Urinary bladder (tissue), 4 donors: ENCODE data around the gene TRERF1. TPM values are rescaled to one million over a fixed set of nuclear protein-coding genes. Genes with fewer than 3 reads are reported as not detected.
"Not testable (repeated sequence)": the region's sequence is repeated elsewhere in the genome, so short reads cannot be mapped to it uniquely, and the experiment has no call there.

Experiments
- DNase-seq: peaks from one replicate; pipeline ENCODE4 v3.0.0-alpha.2; 2015; ENCODE audit errors: extremely low spot score
- H3K27ac ChIP-seq: one replicate; pipeline ENCODE4 v1.5.1; 2013; ENCODE audit warnings: low read depth, mild to moderate bottlenecking, moderate library complexity
- H3K36me3 ChIP-seq: one replicate; pipeline ENCODE4 v1.6.1; 2013; ENCODE audit warnings: mild to moderate bottlenecking, moderate library complexity; ENCODE audit not compliant: insufficient read depth
- H3K4me1 ChIP-seq: one replicate; pipeline ENCODE4 v1.6.1; 2013; ENCODE audit warnings: mild to moderate bottlenecking, moderate library complexity; ENCODE audit not compliant: insufficient read depth
- H3K4me3 ChIP-seq: one replicate; pipeline ENCODE4 v1.5.1; 2013; ENCODE audit warnings: low read depth, low read length
- WGBS: extraction: QIAGEN DNeasy Blood & Tissue Kit; methylation state at CpG from one replicate; pipeline ENCODE4 v1.1.7; 2013; 5-methylcytosine and 5-hydroxymethylcytosine counted together
- polyA plus RNA-seq: library from polyadenylated mRNA; stranded (reverse); fragments of 200-250 nt; gene quantifications from one replicate; pipeline ENCODE4 v1.2.3, GENCODE V29; 2013
- total RNA-seq: library from RNA; depleted of rRNA; stranded (reverse); fragments of >200 nt; gene quantifications from one replicate; pipeline ENCODE4 v1.2.3, GENCODE V29; 2014
- donor health status: healthy with polysubstance abuse.
- donor health status: healthy.

Gene TRERF1, protein sequence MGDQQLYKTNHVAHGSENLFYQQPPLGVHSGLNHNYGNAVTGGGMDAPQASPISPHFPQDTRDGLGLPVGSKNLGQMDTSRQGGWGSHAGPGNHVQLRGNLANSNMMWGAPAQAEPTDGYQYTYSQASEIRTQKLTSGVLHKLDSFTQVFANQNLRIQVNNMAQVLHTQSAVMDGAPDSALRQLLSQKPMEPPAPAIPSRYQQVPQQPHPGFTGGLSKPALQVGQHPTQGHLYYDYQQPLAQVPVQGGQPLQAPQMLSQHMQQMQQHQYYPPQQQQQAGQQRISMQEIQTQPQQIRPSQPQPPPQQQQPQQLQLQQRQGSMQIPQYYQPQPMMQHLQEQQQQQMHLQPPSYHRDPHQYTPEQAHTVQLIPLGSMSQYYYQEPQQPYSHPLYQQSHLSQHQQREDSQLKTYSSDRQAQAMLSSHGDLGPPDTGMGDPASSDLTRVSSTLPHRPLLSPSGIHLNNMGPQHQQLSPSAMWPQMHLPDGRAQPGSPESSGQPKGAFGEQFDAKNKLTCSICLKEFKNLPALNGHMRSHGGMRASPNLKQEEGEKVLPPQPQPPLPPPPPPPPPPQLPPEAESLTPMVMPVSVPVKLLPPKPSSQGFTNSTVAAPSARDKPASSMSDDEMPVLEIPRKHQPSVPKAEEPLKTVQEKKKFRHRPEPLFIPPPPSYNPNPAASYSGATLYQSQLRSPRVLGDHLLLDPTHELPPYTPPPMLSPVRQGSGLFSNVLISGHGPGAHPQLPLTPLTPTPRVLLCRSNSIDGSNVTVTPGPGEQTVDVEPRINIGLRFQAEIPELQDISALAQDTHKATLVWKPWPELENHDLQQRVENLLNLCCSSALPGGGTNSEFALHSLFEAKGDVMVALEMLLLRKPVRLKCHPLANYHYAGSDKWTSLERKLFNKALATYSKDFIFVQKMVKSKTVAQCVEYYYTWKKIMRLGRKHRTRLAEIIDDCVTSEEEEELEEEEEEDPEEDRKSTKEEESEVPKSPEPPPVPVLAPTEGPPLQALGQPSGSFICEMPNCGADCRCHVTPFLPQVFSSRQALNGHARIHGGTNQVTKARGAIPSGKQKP (N-terminal part only)
- total RNA-seq (12.1 TPM), polyA plus RNA-seq (7.9 TPM)

DNA sequence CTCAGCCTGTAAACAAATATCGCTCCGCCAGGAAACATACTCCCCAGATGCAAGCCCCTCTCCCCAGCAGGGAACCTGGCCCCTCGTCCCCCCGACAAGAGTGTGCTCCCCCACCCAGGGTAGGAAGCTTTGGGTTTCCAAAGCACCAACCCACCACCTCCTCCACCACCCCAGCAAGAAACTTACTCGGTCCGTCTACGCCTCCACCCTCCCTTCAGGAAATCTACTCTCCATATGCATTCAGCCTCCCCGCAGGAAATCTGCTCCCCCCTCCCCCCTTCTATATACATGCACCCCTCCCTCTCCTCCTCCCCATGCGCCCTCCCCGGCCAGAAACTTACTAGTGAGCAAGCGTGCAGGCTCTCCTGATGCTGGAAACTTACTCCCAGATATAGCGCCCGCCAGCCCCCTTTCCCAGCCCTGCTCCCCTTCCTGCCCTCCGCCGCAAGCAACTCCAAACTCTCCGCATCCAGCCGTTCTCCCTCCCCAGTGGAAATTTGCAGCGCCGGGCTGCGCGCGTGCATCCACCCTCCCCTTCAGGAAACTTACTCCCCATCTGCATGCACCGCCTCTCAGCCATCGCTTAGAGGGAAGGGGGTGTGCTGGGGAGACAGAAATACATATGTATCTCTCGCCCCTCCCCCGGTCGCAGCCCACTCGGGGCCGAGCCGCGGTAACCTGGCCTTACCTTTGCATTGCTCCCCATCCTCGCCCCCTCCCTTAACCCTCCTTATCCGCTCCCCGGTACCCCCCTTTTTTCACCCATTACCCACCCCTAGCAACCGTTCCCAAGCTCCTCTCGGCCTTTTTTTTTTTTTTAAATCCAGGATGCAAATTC is at the start of gene TRERF1:
Gene TRERF1, minus strand, starts transcription at position 594 of the 838 bp plus-strand sequence. CDS start 182,336 bp downstream, outside the sequence.
- no peaks in the 10 kb centered on the region for H3K4me1 ChIP-seq
- WGBS: 1% methylated on average over 36 of the region's 36 CpGs
- H3K4me3 ChIP-seq: peak within 1 kb of the TSS; percentile 66
- H3K27ac ChIP-seq: peak within 1 kb of the TSS; percentile 80
- no peaks in the 10 kb centered on the region for H3K36me3 ChIP-seq
- DNase-seq: peak; percentile 67

DNA sequence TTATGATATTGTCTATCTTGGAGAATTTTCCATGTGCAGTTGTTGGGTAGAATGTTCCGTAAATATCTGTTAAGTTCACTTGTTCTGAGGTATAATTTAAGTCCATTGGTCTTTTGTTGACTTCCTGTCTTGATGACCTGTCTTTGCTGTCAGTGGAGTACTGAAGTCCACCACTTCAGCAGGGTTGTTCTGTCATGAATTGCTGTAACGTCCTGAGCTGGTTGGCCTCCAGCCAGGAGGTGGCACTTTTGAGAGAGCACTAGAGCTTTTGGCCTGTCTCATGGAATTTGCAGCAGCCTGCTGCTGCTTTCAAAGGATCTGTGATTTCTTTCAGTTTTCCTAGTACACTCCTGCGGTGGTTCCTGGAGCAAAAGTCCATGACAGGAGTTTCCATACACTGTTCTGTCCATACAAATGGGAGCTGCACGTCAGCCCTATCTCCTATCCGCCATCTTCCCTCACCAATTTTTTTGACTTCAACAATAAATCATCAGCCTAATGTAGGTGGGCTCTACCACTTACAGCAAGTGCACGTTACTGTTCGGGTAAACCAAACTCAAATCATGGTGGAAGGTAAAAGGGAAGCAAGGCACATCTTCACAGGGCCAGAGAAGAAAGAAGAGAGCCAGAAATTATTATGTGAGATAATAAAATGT is 46.9 kb upstream of the TRERF1 start:
- WGBS: 82% methylated on average over 7 of the region's 7 CpGs
- Histone ChIP-seq H3K27ac (no peak overlapping the region), H3K36me3 (no peaks in the 10 kb centered on the region), H3K4me1 (no peaks in the 10 kb centered on the region), H3K4me3 (no peak overlapping the region)
- no peak for DNase-seq

- no peaks in the 10 kb centered on the region for H3K36me3 ChIP-seq
- no peaks in the 10 kb centered on the region for H3K4me1 ChIP-seq
- no peak overlapping the region for H3K4me3 ChIP-seq
- H3K27ac ChIP-seq: no peak overlapping the region
- WGBS: 91% methylated on average over 14 of the region's 14 CpGs
- DNase-seq: no peak
Measured at GRCh38 chr6:42493914-42494539, 42.3 kb upstream of the TRERF1 start.

GRCh38 chr6:42488129-42488528 is 36.4 kb upstream of the TRERF1 start:
- Histone ChIP-seq H3K4me1 (no peaks in the 10 kb centered on the region), H3K27ac (no peak overlapping the region), H3K36me3 (no peaks in the 10 kb centered on the region), H3K4me3 (no peak overlapping the region)
- no peak for DNase-seq
- 89% methylated on average over 2 of the region's 2 CpGs for WGBS

DNA sequence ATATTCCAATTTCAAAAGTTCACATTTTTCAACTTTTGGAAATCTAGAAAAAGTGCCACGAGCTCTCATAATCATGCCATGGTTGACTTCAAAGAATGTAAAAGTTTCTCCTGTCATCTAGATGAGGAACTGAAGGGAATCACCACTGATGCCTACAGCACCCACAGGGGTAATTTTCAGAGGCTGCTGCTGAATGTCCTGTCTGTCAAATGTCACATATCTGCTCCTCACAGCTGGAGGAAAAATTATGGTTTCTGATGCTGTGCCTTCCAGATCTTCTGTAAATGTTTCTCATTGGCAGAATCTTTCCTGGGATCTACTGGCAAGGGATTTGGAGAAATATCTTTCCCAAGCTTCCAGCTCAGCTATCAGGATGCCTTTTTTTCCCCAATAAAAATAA is 32.5 kb upstream of the TRERF1 start:
- H3K27ac ChIP-seq: no peak overlapping the region
- WGBS: 94% methylated on average over 1 of the region's 1 CpG

GRCh38 chr6:42482174-42482573 is 30.4 kb upstream of the TRERF1 start:
- WGBS: 19% methylated on average over 1 of the region's 1 CpG
- H3K27ac ChIP-seq: no peak overlapping the region
- no peaks in the 10 kb centered on the region for H3K36me3 ChIP-seq
- DNase-seq: peak; percentile 17
- no peaks in the 10 kb centered on the region for H3K4me1 ChIP-seq
- H3K4me3 ChIP-seq: no peak overlapping the region

More for the DNA sequence above, 32.5 kb upstream of the TRERF1 start:
- DNase-seq: no peak
- Histone ChIP-seq H3K36me3 (no peaks in the 10 kb centered on the region), H3K4me3 (no peak overlapping the region), H3K4me1 (no peaks in the 10 kb centered on the region)

- H3K4me3 ChIP-seq: no peak overlapping the region
Measured at GRCh38 chr6:42471714-42472113, 20.0 kb upstream of the TRERF1 start.

GRCh38 chr6:42471142-42471541 is 19.4 kb upstream of the TRERF1 start:
- 76% methylated on average over 3 of the region's 3 CpGs for WGBS

More at GRCh38 chr6:42471714-42472113, 20.0 kb upstream of the TRERF1 start:
- 54% methylated on average over 3 of the region's 3 CpGs for WGBS
- no peaks in the 10 kb centered on the region for H3K4me1 ChIP-seq
- no peak for DNase-seq
- H3K36me3 ChIP-seq: no peaks in the 10 kb centered on the region
- H3K27ac ChIP-seq: no peak overlapping the region

DNA sequence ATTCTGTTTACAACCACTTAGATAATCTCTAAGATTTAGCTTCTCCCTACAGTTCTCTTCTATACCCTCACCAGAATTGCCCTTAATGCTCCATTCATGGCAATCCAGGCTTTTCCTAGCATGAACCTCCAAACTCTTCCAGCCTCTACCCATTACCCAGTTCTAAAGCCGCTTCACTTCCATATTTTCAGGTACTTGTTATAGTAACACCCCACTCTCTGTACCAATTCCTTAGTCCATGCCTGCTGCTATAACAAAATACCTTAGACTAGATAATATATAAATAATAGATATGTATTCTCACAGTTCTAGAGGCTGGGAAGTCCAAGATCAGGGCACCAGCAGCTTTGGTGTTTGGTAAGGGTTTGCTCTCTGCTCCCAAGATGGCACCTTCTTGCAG is 16.5 kb upstream of the TRERF1 start:
- no peak for DNase-seq
- no peak overlapping the region for H3K4me3 ChIP-seq
- H3K4me1 ChIP-seq: no peaks in the 10 kb centered on the region
- H3K36me3 ChIP-seq: no peaks in the 10 kb centered on the region
- H3K27ac ChIP-seq: no peak overlapping the region
- 97% methylated on average over 1 of the region's 1 CpG for WGBS

More at GRCh38 chr6:42471142-42471541, 19.4 kb upstream of the TRERF1 start:
- no peak overlapping the region for H3K4me3 ChIP-seq
- H3K4me1 ChIP-seq: no peaks in the 10 kb centered on the region
- no peaks in the 10 kb centered on the region for H3K36me3 ChIP-seq
- no peak for DNase-seq
- H3K27ac ChIP-seq: no peak overlapping the region

- no peak for DNase-seq
- WGBS: 79% methylated on average over 1 of the region's 1 CpG
Measured at GRCh38 chr6:42467651-42468050, 15.9 kb upstream of the TRERF1 start.

GRCh38 chr6:42466470-42466869 is 14.7 kb upstream of the TRERF1 start:
- 97% methylated on average over 23 of the region's 28 CpGs for WGBS
- H3K27ac ChIP-seq, DNase-seq, H3K4me3 ChIP-seq, H3K36me3 ChIP-seq, H3K4me1 ChIP-seq: not testable (repeated sequence)

More at GRCh38 chr6:42467651-42468050, 15.9 kb upstream of the TRERF1 start:
- Histone ChIP-seq H3K4me1 (no peaks in the 10 kb centered on the region), H3K27ac (no peak overlapping the region), H3K36me3 (no peaks in the 10 kb centered on the region), H3K4me3 (no peak overlapping the region)

DNA sequence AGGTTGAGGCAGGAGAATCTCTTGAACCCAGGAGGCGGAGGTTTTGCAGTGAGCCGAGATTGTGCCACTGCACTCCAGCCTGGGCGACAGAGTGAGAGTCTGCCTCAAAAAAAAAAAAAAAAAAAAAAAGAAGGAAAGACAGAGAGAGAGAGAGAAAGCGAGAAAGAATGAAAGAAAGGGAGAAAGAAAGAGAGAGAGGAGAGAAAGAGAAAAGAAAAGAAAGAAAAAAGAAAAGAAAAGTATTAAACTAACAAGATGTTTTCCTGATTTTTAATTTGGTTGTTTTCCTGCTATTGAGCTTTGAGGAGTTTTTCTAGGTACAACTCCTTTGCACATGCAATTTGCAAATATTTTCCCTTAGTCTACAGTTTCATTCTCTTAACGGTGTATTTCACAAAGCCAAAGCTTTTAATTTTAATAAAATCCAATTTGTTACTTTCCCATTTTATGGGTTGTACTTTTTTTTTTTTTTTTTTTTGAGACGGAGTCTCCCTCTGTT is 10.8 kb upstream of the TRERF1 start:
- no peak for DNase-seq
- Histone ChIP-seq H3K27ac (no peak overlapping the region), H3K4me3 (no peak overlapping the region), H3K36me3 (no peaks in the 10 kb centered on the region), H3K4me1 (no peaks in the 10 kb centered on the region)
- WGBS: 95% methylated on average over 6 of the region's 6 CpGs
